Measurements from ENCODE around the gene TMEM11.
"Not testable (repeated sequence)": the region's sequence is repeated elsewhere in the genome, so short reads cannot be mapped to it uniquely, and the experiment has no call there.

TMEM11 gene

DNA sequence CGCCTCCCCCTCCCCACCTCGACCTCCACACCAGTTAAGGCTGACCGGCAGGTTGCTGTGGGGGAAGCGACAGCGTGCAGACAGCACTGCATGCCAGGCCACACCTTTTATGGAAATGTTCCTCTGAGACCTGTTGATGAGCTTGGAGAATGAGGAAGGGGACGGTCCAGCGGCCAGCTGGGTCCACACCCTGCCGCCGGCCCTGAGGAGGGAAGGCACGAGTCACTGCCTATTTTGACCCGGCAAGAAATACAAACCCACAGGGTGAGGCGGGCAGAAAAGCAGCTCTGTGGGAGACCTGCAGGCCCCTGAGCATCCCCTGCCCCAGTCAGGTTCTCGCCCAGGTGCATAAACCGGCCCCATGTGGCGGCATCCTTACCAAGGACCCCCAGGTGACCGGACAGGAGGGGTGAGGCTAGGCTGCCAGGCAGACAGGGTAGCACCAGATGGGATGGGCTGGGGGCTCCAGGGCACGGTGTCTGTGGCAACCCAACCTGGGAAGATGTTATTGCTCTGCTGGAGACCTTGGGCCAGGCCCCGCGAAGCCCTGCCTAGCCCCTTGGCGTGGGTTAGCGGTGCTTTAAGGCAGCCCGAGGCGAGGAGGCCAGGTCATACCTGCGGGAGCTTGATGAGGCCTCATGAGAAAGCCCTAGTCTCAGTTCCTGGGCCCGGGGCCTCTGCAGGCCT is 26.6 kb upstream of the TMEM11 start:
- H3K27me3 ChIP-seq (ENCODE audit: low read depth, low read length): no peaks in the 10 kb centered on the region
- H3K4me3 ChIP-seq (ENCODE audit: low read depth in 1 of 2, low read length in 2 of 2): no peak overlapping the region
- no peaks in the 10 kb centered on the region for H3K4me1 ChIP-seq (ENCODE audit: control insufficient read depth in 1 of 2, insufficient read depth in 2 of 2, low read length in 2 of 2)
- peaks cover 0 to 12% of the 10 kb centered on the region in 2 donors for H3K36me3 ChIP-seq (ENCODE audit: control insufficient read depth in 1 of 2, insufficient read depth in 2 of 2, low read length in 2 of 2)
- no peak overlapping the region for H3K27ac ChIP-seq (ENCODE audit: low read length)
- H3K9me3 ChIP-seq (ENCODE audit: control insufficient read depth in 1 of 2, low read length in 2 of 2): no peaks in the 10 kb centered on the region

DNA sequence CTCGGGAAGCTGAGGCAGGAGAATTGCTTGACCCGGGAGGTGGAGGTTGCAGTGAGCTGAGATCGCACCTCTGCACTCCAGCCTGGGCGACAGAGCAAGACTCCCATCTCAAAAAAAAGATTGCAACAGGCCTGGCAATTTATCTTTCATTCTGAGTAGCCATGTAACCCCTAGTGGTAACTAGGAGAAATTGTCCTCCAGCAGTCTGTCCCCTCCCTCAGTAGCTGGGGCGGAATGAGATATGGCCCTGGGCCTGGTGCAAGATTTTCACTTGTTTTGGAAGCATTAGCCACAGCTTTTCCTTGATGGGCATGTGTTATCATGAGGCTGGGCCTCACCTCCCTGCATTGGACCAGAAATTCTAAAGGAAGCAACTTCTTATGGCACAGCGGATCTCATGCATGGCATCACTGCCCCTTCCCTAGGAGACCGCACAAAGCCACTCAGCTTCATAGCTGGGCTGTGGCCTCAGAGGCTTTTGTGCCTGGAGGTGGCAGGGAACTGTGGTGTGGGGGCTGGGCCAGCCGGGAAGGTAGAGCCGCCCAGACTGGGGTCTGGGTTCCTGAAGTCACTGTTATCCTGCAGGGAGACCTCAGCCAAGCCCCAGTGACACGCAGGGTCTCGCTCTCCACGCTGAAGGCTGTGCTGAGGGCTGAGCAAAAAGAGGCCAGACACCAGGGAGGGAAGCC is 25.9 kb upstream of the TMEM11 start:
- Histone ChIP-seq H3K36me3 (ENCODE audit: control insufficient read depth in 1 of 2, insufficient read depth in 2 of 2, low read length in 2 of 2) (peaks cover 0 to 12% of the 10 kb centered on the region in 2 donors), H3K4me3 (ENCODE audit: low read depth in 1 of 2, low read length in 2 of 2) (no peak overlapping the region), H3K9me3 (ENCODE audit: control insufficient read depth in 1 of 2, low read length in 2 of 2) (no peaks in the 10 kb centered on the region), H3K4me1 (ENCODE audit: control insufficient read depth in 1 of 2, insufficient read depth in 2 of 2, low read length in 2 of 2) (no peaks in the 10 kb centered on the region), H3K27ac (ENCODE audit: low read length) (no peak overlapping the region), H3K27me3 (ENCODE audit: low read depth, low read length) (no peaks in the 10 kb centered on the region)

DNA sequence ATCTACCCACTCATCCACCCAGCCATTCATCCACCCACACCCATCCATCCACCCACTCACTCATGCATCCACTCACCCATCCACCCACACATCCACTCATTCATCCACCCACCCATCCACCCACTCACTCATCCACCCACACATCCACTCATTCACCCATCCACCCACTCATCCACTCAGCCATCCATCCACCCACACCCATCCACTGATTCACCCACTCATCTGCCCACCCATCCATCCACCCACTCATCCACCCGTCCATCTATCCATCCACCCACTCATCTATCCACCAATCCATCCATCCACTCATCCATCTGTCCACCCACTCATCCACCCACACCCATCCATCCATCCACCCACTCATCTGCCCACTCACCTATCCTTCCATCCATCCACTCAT is 22.0 kb upstream of the TMEM11 start:
- Histone ChIP-seq H3K4me1 (ENCODE audit: control insufficient read depth in 1 of 2, insufficient read depth in 2 of 2, low read length in 2 of 2) (no peaks in the 10 kb centered on the region), H3K27me3 (ENCODE audit: low read depth, low read length) (no peaks in the 10 kb centered on the region), H3K4me3 (ENCODE audit: low read depth in 1 of 2, low read length in 2 of 2) (no peak overlapping the region), H3K9me3 (ENCODE audit: control insufficient read depth in 1 of 2, low read length in 2 of 2) (peaks cover 0 to 5% of the 10 kb centered on the region in 2 donors), H3K36me3 (ENCODE audit: control insufficient read depth in 1 of 2, insufficient read depth in 2 of 2, low read length in 2 of 2) (no peaks in the 10 kb centered on the region), H3K27ac (ENCODE audit: low read length) (no peak overlapping the region)

DNA sequence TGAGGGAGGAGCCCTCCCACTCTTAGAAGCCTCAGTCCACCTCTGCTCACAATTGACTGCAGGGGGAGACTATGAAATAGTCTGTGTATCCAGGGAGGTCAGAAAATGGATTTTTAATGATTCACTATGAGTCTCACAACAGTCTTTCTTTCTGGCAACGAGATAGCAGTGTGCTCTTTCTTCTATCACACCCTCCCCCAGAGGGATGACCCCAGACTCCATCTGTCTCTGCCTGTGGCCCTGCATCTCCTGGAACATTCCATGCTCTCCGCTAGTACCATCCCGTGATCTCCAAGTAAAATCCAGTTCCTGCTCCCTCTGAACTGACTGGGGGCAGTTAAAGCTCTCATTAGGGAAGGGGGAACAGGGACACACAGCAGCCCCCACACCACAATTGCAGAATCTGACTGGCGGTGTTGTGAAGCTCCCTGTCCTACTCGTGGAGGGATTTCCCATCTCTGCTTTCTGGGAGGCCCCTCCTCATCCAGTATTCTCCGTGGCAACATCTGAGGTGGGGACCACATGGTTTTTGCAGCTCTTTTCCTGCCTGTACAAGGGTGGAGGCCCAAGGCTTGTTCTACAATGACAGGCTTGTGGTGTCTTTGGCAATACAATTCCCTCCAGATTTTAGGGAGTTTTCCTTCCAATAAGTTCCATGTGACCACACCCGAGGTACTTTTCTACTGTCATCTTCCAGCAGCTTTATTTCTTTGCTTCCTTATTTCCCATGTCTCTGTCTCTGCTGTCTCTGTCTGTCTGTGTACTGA is 19.8 kb upstream of the TMEM11 start:
- Histone ChIP-seq H3K27ac (ENCODE audit: low read length) (no peak overlapping the region), H3K27me3 (ENCODE audit: low read depth, low read length) (no peaks in the 10 kb centered on the region), H3K4me1 (ENCODE audit: control insufficient read depth in 1 of 2, insufficient read depth in 2 of 2, low read length in 2 of 2) (no peaks in the 10 kb centered on the region), H3K36me3 (ENCODE audit: control insufficient read depth in 1 of 2, insufficient read depth in 2 of 2, low read length in 2 of 2) (no peaks in the 10 kb centered on the region), H3K9me3 (ENCODE audit: control insufficient read depth in 1 of 2, low read length in 2 of 2) (peaks cover 0 to 5% of the 10 kb centered on the region in 2 donors), H3K4me3 (ENCODE audit: low read depth in 1 of 2, low read length in 2 of 2) (no peak overlapping the region)

DNA sequence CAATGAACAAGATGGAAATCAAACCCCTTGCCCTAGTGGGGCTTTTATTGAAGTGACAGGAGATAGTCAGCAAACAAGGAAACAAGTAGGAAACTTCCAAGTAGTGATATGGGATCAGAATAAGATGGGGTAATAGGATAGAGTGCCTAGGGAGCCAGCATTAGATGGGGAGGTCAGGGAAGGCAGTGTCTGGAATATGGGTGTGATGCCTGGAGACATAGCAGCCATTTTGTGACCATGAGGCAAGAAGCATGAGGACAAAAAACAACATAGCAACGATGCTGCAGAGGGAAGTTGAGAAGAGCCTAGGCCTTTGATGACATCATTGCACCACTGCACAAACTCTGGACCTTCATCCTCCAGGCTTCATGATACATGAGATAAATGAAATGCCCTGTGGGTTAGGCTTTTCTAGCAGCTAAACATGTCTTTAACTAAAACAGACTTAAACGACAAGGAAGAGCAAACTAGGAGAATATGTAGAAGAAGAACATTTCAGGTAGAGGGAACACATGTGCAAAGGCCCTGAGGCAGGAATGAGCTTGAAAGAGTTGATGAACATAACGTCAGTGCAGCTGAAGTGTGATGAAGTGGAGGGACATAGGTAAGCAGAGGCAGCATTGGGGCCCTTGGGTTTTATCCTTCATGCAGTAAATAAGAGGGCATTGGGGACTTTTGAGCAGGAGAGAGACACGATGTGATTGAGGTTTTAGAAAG is 18.2 kb upstream of the TMEM11 start:
- H3K36me3 ChIP-seq (ENCODE audit: control insufficient read depth in 1 of 2, insufficient read depth in 2 of 2, low read length in 2 of 2): no peaks in the 10 kb centered on the region
- peaks cover 0 to 5% of the 10 kb centered on the region in 2 donors for H3K9me3 ChIP-seq (ENCODE audit: control insufficient read depth in 1 of 2, low read length in 2 of 2)
- H3K27ac ChIP-seq (ENCODE audit: low read length): no peak overlapping the region
- H3K4me1 ChIP-seq (ENCODE audit: control insufficient read depth in 1 of 2, insufficient read depth in 2 of 2, low read length in 2 of 2): no peaks in the 10 kb centered on the region
- H3K4me3 ChIP-seq (ENCODE audit: low read depth in 1 of 2, low read length in 2 of 2): no peak overlapping the region
- H3K27me3 ChIP-seq (ENCODE audit: low read depth, low read length): no peaks in the 10 kb centered on the region

DNA sequence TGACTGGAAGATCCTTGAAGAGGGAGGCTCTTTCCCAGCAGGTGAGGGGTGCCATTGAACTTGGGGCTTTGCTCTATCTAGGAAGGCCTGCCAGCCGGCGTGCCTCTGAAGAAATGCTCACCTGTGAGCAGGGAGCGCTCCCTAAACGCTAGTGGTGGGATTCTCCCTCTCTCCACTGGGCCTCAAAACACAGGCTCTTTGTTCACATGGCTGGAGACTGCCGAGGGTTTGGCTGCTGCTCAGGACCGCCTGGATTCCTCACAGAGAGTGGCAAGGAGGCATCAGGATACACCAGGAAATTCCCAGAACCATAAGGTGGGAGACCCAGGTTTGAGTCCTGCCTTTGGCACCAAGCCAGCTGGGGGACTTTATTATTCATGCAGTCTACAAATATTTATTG is 17.6 kb upstream of the TMEM11 start:
- no peaks in the 10 kb centered on the region for H3K27me3 ChIP-seq (ENCODE audit: low read depth, low read length)

DNA sequence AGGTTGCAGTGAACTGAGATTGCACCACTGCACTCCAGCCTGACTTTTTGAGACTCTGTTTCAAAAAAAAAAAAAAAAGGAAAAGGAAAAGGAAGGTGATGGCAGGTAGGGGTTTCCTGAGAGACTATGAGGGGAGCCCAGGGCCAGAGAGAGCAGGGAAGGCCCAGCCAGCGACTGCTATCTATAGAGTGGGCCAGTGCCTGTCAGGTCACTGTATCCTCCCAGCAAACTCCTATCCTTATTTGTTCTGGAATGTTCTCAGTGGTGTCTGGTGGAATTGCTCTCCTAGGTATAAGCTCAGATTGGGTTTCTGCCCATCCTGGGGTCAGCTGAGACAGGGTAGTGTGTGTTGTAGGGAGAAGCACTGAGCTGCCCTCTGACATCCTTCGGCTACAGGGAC is 14.9 kb upstream of the TMEM11 start:
- Histone ChIP-seq H3K4me3 (ENCODE audit: low read depth in 1 of 2, low read length in 2 of 2) (no peak overlapping the region), H3K4me1 (ENCODE audit: control insufficient read depth in 1 of 2, insufficient read depth in 2 of 2, low read length in 2 of 2) (no peaks in the 10 kb centered on the region), H3K9me3 (ENCODE audit: control insufficient read depth in 1 of 2, low read length in 2 of 2) (peaks cover 0 to 5% of the 10 kb centered on the region in 2 donors), H3K27ac (ENCODE audit: low read length) (no peak overlapping the region), H3K27me3 (ENCODE audit: low read depth, low read length) (no peaks in the 10 kb centered on the region), H3K36me3 (ENCODE audit: control insufficient read depth in 1 of 2, insufficient read depth in 2 of 2, low read length in 2 of 2) (no peaks in the 10 kb centered on the region)

More for the DNA sequence above, 17.6 kb upstream of the TMEM11 start:
- Histone ChIP-seq H3K9me3 (ENCODE audit: control insufficient read depth in 1 of 2, low read length in 2 of 2) (peaks cover 0 to 5% of the 10 kb centered on the region in 2 donors), H3K4me3 (ENCODE audit: low read depth in 1 of 2, low read length in 2 of 2) (no peak overlapping the region), H3K27ac (ENCODE audit: low read length) (no peak overlapping the region), H3K36me3 (ENCODE audit: control insufficient read depth in 1 of 2, insufficient read depth in 2 of 2, low read length in 2 of 2) (no peaks in the 10 kb centered on the region), H3K4me1 (ENCODE audit: control insufficient read depth in 1 of 2, insufficient read depth in 2 of 2, low read length in 2 of 2) (no peaks in the 10 kb centered on the region)

DNA sequence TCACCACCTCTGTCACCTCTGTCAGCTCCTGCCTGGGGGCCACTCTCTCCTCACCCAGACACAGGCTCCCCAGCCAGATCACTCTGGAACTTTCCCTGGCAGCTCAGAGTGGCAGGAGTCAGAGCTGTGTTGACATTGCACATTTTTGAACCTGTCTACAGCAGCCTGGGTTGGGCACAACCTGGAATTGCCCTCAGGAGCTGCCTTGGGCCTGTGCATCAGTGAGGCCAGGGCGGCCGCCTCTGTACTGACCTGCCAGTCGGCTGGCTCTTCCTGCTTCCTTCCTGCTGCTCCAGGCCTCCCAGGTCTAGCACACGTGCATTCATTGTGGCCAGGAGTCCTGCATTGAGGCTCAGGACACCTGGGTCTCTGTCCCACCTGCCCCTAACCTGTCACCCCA is 14.2 kb upstream of the TMEM11 start:
- Histone ChIP-seq H3K27me3 (ENCODE audit: low read depth, low read length) (no peaks in the 10 kb centered on the region), H3K4me1 (ENCODE audit: control insufficient read depth in 1 of 2, insufficient read depth in 2 of 2, low read length in 2 of 2) (no peaks in the 10 kb centered on the region), H3K27ac (ENCODE audit: low read length) (no peak overlapping the region), H3K4me3 (ENCODE audit: low read depth in 1 of 2, low read length in 2 of 2) (no peak overlapping the region), H3K36me3 (ENCODE audit: control insufficient read depth in 1 of 2, insufficient read depth in 2 of 2, low read length in 2 of 2) (no peaks in the 10 kb centered on the region), H3K9me3 (ENCODE audit: control insufficient read depth in 1 of 2, low read length in 2 of 2) (peaks cover 0 to 5% of the 10 kb centered on the region in 2 donors)

DNA sequence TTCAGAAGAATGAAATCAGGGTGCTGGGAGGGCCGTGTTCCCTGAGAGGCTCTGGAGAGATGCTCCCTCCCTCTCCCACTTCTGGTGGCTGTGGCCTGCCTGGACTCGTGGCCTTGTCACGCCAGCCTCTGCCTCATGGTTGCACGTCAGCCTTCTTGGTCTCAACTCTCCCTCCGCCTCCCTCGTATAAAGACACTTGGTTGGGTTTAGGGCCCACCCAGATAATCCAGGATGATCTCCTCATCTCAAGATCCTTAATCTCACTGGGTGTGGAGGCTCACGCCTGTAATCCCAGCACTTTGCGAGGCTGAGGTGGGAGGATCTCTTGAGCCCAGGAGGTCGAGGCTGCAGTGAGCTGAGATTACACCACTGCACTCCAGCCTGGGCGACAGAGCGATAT is 13.3 kb upstream of the TMEM11 start:
- H3K27me3 ChIP-seq (ENCODE audit: low read depth, low read length); H3K36me3 ChIP-seq (ENCODE audit: control insufficient read depth in 1 of 2, insufficient read depth in 2 of 2, low read length in 2 of 2); H3K27ac ChIP-seq (ENCODE audit: low read length); H3K9me3 ChIP-seq (ENCODE audit: control insufficient read depth in 1 of 2, low read length in 2 of 2); H3K4me1 ChIP-seq (ENCODE audit: control insufficient read depth in 1 of 2, insufficient read depth in 2 of 2, low read length in 2 of 2); H3K4me3 ChIP-seq (ENCODE audit: low read depth in 1 of 2, low read length in 2 of 2): not testable (repeated sequence)

DNA sequence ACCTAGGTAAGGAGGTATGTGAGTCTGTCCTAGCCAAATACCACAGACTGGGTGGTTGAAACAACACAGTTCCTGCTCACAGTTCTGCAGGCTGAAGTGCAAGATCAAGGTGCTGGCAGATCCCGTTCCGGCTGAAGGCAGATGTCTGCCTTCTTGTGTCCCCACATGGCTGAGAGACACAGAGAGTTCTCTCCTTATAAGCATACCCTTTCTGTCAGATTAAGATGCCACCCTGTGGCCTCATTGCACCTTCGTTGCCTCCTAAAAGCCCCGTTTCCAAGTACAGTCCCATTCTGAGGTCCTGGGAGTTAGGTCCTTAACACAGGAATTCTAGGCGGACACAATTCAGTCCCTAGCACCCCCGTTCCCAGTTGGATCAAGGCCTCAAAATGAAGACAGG is 9.1 kb upstream of the TMEM11 start:
- Histone ChIP-seq H3K27me3 (ENCODE audit: low read depth, low read length) (no peaks in the 10 kb centered on the region), H3K4me3 (ENCODE audit: low read depth in 1 of 2, low read length in 2 of 2) (no peak overlapping the region), H3K4me1 (ENCODE audit: control insufficient read depth in 1 of 2, insufficient read depth in 2 of 2, low read length in 2 of 2) (no peaks in the 10 kb centered on the region), H3K9me3 (ENCODE audit: control insufficient read depth in 1 of 2, low read length in 2 of 2) (no peaks in the 10 kb centered on the region), H3K27ac (ENCODE audit: low read length) (no peak overlapping the region), H3K36me3 (ENCODE audit: control insufficient read depth in 1 of 2, insufficient read depth in 2 of 2, low read length in 2 of 2) (peaks cover 0 to 6% of the 10 kb centered on the region in 2 donors)

DNA sequence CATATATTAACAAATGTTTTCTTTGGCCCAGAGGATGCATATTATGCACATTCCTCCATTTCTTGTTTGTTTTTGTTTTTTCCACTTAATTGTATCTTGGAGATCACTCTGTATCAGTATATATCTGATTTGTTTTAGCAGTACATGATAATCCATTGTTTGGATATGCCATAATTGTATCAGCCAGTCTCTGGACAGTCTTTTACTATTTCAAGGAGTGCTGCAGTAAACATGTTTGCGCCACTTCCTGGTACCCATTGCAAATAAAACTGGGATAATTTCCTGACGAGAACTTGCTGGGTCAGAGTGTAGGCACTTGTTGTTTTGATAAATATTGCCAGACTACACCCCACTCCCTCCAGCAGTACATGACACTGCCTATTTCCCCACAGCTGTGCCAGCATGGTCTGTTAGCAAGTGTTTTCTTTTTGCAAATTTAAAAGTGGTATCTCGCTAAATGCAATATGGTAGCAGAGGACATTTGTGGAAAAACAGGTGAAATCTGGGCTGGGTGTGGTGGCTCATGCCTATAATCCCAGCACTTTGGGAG is 4.9 kb upstream of the TMEM11 start:
- no peak overlapping the region for H3K4me3 ChIP-seq (ENCODE audit: low read depth in 1 of 2, low read length in 2 of 2)
- peaks cover 0 to 9% of the 10 kb centered on the region in 2 donors for H3K4me1 ChIP-seq (ENCODE audit: control insufficient read depth in 1 of 2, insufficient read depth in 2 of 2, low read length in 2 of 2)
- no peaks in the 10 kb centered on the region for H3K27me3 ChIP-seq (ENCODE audit: low read depth, low read length)
- no peaks in the 10 kb centered on the region for H3K9me3 ChIP-seq (ENCODE audit: control insufficient read depth in 1 of 2, low read length in 2 of 2)
- H3K36me3 ChIP-seq (ENCODE audit: control insufficient read depth in 1 of 2, insufficient read depth in 2 of 2, low read length in 2 of 2): peaks cover 0 to 6% of the 10 kb centered on the region in 2 donors
- no peak overlapping the region for H3K27ac ChIP-seq (ENCODE audit: low read length)

Data from muscle layer of duodenum (tissue), 2 donors.